Liver (tissue), 9 donors: ENCODE measurements around the gene GLB1L2. TPM values are rescaled to one million over a fixed set of nuclear protein-coding genes. Genes with fewer than 3 reads are reported as not detected.

ENCODE experiments used
- DNase-seq: peaks from one replicate; pipeline ENCODE4 v3.0.0-alpha.2; 2017; ENCODE audit warnings: low spot score
- H3K27ac ChIP-seq, 2 donors: one replicate each; pipeline ENCODE4 v1.7.0; 2013; ENCODE audit warnings: inconsistent platforms in 2 of 2, low read length in 2 of 2, control low read depth in 1 of 2, low read depth in 1 of 2, mild to moderate bottlenecking in 1 of 2
- H3K27me3 ChIP-seq, 4 donors: one replicate each; pipeline versions ENCODE4 v1.6.1 to v1.7.0; 2013; ENCODE audit warnings: low read length in 3 of 4, inconsistent platforms in 1 of 4, mild to moderate bottlenecking in 1 of 4, moderate library complexity in 1 of 4; ENCODE audit not compliant: control insufficient read depth in 4 of 4, insufficient read depth in 4 of 4
- H3K36me3 ChIP-seq, 4 donors: one replicate each; pipeline versions ENCODE4 v1.6.1 to v1.7.0; 2013; ENCODE audit warnings: low read length in 3 of 4, mild to moderate bottlenecking in 3 of 4, low read depth in 1 of 4, moderate library complexity in 1 of 4; ENCODE audit not compliant: control insufficient read depth in 4 of 4, insufficient read depth in 3 of 4
- H3K4me1 ChIP-seq, 4 donors: one replicate each; pipeline versions ENCODE4 v1.6.1 to v1.7.0; 2013; ENCODE audit warnings: low read length in 3 of 4, mild to moderate bottlenecking in 3 of 4, moderate library complexity in 1 of 4; ENCODE audit not compliant: control insufficient read depth in 4 of 4, insufficient read depth in 4 of 4
- H3K4me3 ChIP-seq, 3 donors: one replicate each; pipeline versions ENCODE4 v1.6.1 to v1.7.0; 2013; ENCODE audit warnings: low read length in 3 of 3, control low read depth in 1 of 3, low read depth in 1 of 3, mild to moderate bottlenecking in 1 of 3
- H3K9ac ChIP-seq, 2 donors: one replicate each; pipeline ENCODE4 v1.7.0; 2013; ENCODE audit warnings: low read length in 2 of 2, mild to moderate bottlenecking in 2 of 2, moderate library complexity in 2 of 2, control low read depth in 1 of 2, low read depth in 1 of 2
- H3K9me3 ChIP-seq, 4 donors: one replicate each; pipeline versions ENCODE4 v1.6.1 to v1.7.0; 2013; ENCODE audit warnings: low read length in 3 of 4; ENCODE audit not compliant: control insufficient read depth in 4 of 4
- ATF3 ChIP-seq: IDR thresholded peaks from 2 replicates; pipeline ENCODE4 v1.6.1; 2016; ENCODE audit warnings: antibody characterized with exemption
- CTCF ChIP-seq: fragments of 150-350 bp; IDR thresholded peaks from 2 replicates; pipeline ENCODE4 v1.5.1; 2017; ENCODE audit warnings: improper control_type of control experiment, low read depth, low read length; ENCODE audit not compliant: missing input control
- EGR1 ChIP-seq, 2 donors: IDR thresholded peaks; 2 replicates each; pipeline ENCODE4 v1.6.1; 2016 to 2018; ENCODE audit warnings: antibody characterized with exemption in 2 of 2, low read depth in 2 of 2
- HNF4A ChIP-seq, 2 donors: conservative IDR thresholded peaks; 2 replicates each; pipeline ENCODE4 v1.6.1; 2016; ENCODE audit warnings: antibody characterized with exemption in 2 of 2, mild to moderate bottlenecking in 2 of 2
- JUND ChIP-seq, 2 donors: IDR thresholded peaks; 2 replicates each; pipeline ENCODE4 v1.6.1; 2016; ENCODE audit warnings: antibody characterized with exemption in 2 of 2
- NR2F2 ChIP-seq: IDR thresholded peaks from 2 replicates; pipeline ENCODE4 v1.6.1; 2016; ENCODE audit warnings: antibody characterized with exemption
- RAD21 ChIP-seq, 2 donors: IDR thresholded peaks; 2 replicates each; pipeline ENCODE4 v1.6.1; 2016; ENCODE audit warnings: antibody characterized with exemption in 2 of 2, mild to moderate bottlenecking in 2 of 2
- RXRA ChIP-seq, 2 donors: IDR thresholded peaks; 2 replicates each; pipeline ENCODE4 v1.6.1; 2017 to 2018; ENCODE audit warnings: antibody characterized with exemption in 2 of 2, mild to moderate bottlenecking in 1 of 2
- SP1 ChIP-seq: IDR thresholded peaks from 2 replicates; pipeline ENCODE4 v1.6.1; 2018; ENCODE audit warnings: antibody characterized with exemption, mild to moderate bottlenecking
- TAF1 ChIP-seq: conservative IDR thresholded peaks from 2 replicates; pipeline ENCODE4 v1.6.1; 2016; ENCODE audit warnings: antibody characterized with exemption, mild to moderate bottlenecking
- YY1 ChIP-seq: IDR thresholded peaks from 2 replicates; pipeline ENCODE4 v1.6.1; 2016; ENCODE audit warnings: antibody characterized with exemption, mild to moderate bottlenecking
- ZBTB33 ChIP-seq: IDR thresholded peaks from 2 replicates; pipeline ENCODE4 v1.6.1; 2016; ENCODE audit warnings: antibody characterized with exemption
- WGBS: extraction: QIAGEN DNeasy Blood & Tissue Kit; methylation state at CpG from one replicate; pipeline ENCODE4 v1.1.7; 2013; 5-methylcytosine and 5-hydroxymethylcytosine counted together
- polyA plus RNA-seq, 2 donors: library from polyadenylated mRNA; stranded (reverse) in 1 of 2; unstranded in 1 of 2; fragments of 200-250 nt in 1 of 2; fragments of >200 nt in 1 of 2; fragmentation: Nextera tagmentation in 1 of 2; extraction: Ambion mirVana in 1 of 2; gene quantifications; one replicate each; pipeline versions ENCODE4 v1.2.1 to v1.2.3, GENCODE V29; 2013 to 2015
- total RNA-seq, 2 donors: library from RNA; depleted of rRNA; stranded (reverse); fragments of >200 nt; gene quantifications; one replicate each; pipeline ENCODE4 v1.2.3, GENCODE V29; 2014
- donor health status: healthy.
- donor health status: healthy.
- donor health status: healthy.
- donor health status: healthy.
- donor health status: healthy.

The GLB1L2 gene
- total and polyA plus RNA-seq, 4 donors: 0.23 to 0.50 (median 0.42) TPM

GRCh38 chr11:134401825-134402809, 70.3 kb downstream of the GLB1L2 start:
- Histone ChIP-seq H3K4me3 (no peak overlapping the region), H3K4me1 (peaks cover 18 to 32% (median 25%) of the 10 kb centered on the region in 4 donors), H3K27me3 (no peaks in the 10 kb centered on the region), H3K36me3 (no peaks in the 10 kb centered on the region), H3K9me3 (no peaks in the 10 kb centered on the region), H3K9ac (no peak overlapping the region), H3K27ac (no peak overlapping the region)
- TF ChIP-seq RXRA (IDR thresholded peaks at IDR 0.05): peak in 1 of 2 donors; percentile 43
- no peak for TF ChIP-seq YY1
- DNase-seq: no peak
- WGBS: 81% methylated on average over 19 of the region's 19 CpGs

GRCh38 chr11:134402910-134403309, 71.1 kb downstream of the GLB1L2 start:
- DNase-seq: no peak
- TF ChIP-seq RAD21 (IDR thresholded peaks at IDR 0.05) (no peak), ZBTB33 (no peak), TAF1 (no peak), CTCF (no peak), ATF3 (no peak), EGR1 (IDR thresholded peaks at IDR 0.05; ENCODE audit: low read depth in 2 of 2) (no peak), SP1 (no peak), NR2F2 (no peak), HNF4A (conservative IDR thresholded peaks at IDR 0.05) (no peak), YY1 (no peak), JUND (IDR thresholded peaks at IDR 0.05) (no peak)
- H3K36me3 ChIP-seq: no peaks in the 10 kb centered on the region
- no peak overlapping the region for H3K4me3 ChIP-seq
- peaks cover 12 to 34% (median 27%) of the 10 kb centered on the region in 4 donors for H3K4me1 ChIP-seq
- no peaks in the 10 kb centered on the region for H3K9me3 ChIP-seq
- H3K9ac ChIP-seq: no peak overlapping the region
- H3K27ac ChIP-seq: no peak overlapping the region
- WGBS: 85% methylated on average over 12 of the region's 12 CpGs
- no peaks in the 10 kb centered on the region for H3K27me3 ChIP-seq
